Measurements from ENCODE around the gene ZMYND8.

DNA sequence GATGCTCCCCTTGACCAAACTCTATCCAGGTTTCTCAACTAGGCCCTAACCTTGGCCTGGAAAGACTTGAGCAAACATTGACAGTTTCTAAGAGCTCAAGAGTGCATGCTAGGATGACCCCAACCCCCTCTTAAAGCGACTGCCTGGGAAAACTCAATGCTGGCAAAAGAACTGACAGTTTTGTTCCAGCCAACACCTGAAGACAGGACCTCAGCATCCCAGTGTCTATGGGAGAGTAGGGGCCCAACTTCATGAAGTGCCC, 119.9 kb downstream of the ZMYND8 start:
- no peak for TF ChIP-seq ZNF274 (IDR thresholded peaks at IDR 0.05; ENCODE audit: low read depth, low read length)
- no peak for TF ChIP-seq YY1 (IDR thresholded peaks at IDR 0.05; ENCODE audit: insufficient read depth, insufficient read length)

All from NT2/D1 (cell line).